ENCODE data around the gene F12.
A peak's percentile ranks its signal among the peaks of the same experiment; 100 is the strongest.

DNA sequence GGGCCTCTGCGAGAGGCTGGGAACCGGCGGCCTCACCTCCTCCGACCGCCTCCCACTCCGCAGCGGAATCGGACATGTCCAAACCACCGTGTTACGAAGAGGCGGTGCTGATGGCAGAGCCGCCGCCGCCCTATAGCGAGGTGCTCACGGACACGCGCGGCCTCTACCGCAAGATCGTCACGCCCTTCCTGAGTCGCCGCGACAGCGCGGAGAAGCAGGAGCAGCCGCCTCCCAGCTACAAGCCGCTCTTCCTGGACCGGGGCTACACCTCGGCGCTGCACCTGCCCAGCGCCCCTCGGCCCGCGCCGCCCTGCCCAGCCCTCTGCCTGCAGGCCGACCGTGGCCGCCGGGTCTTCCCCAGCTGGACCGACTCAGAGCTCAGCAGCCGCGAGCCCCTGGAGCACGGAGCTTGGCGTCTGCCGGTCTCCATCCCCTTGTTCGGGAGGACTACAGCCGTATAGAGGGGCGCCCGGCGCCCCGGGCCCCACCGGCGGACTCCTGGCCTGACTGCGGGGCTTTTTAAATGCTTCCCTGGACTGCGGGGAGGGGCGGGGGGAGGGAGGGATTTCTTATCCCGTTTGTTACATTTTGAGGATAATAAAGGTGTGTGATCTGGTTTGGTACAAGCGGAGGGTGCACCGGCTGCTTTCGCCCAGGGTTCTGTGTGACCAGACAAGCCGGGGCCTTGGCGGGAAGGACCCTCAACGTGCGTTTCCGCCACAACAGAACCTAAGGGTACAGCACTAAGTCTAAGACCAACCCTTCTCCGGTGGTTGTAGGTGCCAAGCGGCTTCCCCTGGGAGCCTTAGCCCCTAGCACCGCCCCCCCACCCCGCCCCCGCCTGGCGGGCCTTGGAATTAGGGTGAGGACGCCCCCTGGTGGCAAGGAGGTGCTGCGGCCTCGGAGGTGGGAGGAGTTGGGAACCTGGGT is 46.6 kb upstream of the F12 start:
- TF ChIP-seq, protein P1, sequence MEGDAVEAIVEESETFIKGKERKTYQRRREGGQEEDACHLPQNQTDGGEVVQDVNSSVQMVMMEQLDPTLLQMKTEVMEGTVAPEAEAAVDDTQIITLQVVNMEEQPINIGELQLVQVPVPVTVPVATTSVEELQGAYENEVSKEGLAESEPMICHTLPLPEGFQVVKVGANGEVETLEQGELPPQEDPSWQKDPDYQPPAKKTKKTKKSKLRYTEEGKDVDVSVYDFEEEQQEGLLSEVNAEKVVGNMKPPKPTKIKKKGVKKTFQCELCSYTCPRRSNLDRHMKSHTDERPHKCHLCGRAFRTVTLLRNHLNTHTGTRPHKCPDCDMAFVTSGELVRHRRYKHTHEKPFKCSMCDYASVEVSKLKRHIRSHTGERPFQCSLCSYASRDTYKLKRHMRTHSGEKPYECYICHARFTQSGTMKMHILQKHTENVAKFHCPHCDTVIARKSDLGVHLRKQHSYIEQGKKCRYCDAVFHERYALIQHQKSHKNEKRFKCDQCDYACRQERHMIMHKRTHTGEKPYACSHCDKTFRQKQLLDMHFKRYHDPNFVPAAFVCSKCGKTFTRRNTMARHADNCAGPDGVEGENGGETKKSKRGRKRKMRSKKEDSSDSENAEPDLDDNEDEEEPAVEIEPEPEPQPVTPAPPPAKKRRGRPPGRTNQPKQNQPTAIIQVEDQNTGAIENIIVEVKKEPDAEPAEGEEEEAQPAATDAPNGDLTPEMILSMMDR (IDR thresholded peaks at IDR 0.05): peak; percentile 64 to 98 (median 86)
- no peak for TF ChIP-seq POLR2A (IDR thresholded peaks at IDR 0.05)
